COLO668 (cell line): ENCODE data around the gene CYP2A7.
"Not testable (repeated sequence)": the region's sequence is repeated elsewhere in the genome, so short reads cannot be mapped to it uniquely, and the experiment has no call there.

Experiments
- DNase-seq: peaks from one replicate; lab custom pipeline; 2025; ENCODE audit not compliant: unreplicated experiment; lab: John Stamatoyannopoulos, UW

Gene CYP2A7, protein sequence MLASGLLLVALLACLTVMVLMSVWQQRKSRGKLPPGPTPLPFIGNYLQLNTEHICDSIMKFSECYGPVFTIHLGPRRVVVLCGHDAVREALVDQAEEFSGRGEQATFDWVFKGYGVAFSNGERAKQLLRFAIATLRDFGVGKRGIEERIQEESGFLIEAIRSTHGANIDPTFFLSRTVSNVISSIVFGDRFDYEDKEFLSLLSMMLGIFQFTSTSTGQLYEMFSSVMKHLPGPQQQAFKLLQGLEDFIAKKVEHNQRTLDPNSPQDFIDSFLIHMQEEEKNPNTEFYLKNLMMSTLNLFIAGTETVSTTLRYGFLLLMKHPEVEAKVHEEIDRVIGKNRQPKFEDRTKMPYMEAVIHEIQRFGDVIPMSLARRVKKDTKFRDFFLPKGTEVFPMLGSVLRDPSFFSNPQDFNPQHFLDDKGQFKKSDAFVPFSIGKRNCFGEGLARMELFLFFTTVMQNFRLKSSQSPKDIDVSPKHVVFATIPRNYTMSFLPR

DNA sequence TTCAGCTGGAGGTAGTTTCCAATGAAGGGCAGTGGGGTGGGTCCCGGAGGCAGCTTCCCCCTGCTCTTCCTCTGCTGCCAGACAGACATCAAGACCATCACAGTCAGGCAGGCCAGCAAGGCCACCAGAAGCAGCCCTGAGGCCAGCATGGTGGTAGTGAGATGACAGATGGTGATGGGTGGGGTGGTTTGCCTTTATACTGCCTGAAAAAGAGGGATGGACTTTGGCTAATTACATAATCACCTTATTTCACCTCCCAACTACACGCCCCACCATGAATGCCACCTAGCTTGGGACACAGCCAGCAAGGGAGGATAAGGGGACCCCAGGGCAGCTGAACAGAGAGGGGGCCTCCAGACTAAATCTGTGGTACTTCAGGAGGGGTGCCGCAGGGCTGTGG lies at the start of gene CYP2A7:
CYP2A7 (minus strand) TSS at position 170 of the 400 bp plus-strand sequence; CDS start at position 149, 21 bp downstream.
- DNase-seq = not testable (repeated sequence)

DNA sequence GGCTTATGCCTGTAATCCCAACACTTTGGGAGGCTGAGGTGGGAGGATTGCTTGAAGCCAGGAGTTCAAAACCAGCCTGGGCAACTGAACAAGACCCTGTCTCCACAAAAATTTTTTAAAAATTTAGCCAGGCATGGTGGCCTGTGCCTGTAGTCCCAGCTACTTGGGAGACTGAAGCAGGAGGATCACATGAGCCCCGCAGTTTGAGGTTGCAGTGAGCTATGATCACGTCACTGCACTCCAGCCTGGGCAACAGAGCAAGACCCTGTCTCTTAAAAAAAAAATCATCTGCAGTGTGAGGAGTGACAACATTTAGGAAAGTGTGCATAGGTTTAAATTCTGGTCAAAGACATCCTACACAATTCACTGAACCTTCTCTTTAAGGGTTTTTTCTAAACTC lies 48.8 kb upstream of the CYP2A7 start:
- DNase-seq = not testable (repeated sequence)

DNA sequence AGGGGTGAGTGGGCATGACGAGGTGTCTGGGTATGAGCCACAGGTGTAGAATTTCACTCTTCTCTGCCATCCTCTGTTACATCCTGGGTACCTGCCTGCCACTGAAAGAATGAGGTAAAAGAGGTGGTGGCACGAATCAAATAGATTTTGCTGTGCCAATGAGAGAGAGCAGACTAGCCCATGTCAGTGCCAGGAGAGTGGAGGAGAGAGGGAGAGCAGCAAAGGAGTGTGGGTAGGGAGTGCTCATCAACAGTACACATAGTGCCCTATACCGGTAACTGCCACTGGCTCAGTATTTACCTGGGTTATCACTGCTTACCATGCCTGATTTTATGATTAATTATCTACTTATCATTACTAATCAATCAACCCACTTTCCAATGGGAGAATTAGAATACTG lies 47.9 kb upstream of the CYP2A7 start:
- DNase-seq = not testable (repeated sequence)

DNA sequence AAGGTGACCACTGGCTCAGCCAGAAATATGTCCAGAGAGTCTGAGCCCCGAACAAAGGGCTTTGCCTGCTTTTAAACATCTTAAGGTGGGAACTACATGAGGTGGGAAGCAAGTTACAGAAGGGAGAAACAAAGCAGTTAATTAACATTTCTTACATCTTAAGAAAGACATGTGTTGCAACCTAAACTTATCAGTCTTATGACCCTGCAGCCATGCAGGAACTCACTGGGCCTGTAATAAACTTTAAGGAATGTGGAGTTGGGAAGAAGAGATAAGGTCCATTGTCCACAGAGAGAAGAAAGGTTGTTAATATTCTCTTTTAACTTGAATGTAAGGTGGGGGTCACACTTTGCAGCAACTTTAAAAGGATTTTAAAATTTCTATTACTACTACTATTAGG lies 46.8 kb upstream of the CYP2A7 start:
- DNase-seq = no peak

DNA sequence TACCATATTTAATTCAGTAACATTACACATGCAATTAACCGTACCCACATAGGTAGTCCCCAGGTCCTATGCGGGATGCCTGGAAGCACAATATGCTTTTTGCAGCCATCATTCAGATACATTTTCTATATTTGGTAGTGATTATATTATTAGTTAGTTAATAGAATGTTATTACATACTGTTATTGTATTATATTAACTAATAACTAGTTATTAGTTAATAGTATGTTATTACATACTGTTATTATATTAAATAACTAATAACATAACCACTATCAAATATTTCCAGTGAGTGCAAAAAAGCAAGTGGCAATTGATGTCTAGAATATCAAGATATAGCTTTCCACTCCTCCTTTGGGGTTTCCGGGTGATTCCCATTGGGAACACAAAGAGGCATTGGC lies 45.5 kb upstream of the CYP2A7 start:
- DNase-seq = no peak

DNA sequence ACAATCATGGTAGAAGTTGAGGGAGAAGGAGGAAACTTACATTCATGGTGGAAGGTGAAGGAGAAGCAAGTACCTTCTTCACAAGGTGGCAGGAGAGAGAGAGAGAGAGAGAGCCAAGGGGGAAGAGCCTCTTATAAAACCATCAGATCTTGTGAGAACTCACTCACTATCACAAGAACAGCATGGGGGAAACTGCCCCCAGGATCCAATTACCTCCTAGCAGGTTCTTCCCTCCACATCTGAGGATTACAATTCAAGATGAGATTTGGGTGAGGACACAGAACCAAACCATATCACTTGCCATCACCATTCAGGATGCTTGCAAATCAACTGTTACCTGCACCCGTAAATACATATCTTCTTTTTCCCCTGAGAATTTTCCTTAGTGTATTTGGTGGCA lies 44.2 kb upstream of the CYP2A7 start:
- not testable (repeated sequence) for DNase-seq

DNA sequence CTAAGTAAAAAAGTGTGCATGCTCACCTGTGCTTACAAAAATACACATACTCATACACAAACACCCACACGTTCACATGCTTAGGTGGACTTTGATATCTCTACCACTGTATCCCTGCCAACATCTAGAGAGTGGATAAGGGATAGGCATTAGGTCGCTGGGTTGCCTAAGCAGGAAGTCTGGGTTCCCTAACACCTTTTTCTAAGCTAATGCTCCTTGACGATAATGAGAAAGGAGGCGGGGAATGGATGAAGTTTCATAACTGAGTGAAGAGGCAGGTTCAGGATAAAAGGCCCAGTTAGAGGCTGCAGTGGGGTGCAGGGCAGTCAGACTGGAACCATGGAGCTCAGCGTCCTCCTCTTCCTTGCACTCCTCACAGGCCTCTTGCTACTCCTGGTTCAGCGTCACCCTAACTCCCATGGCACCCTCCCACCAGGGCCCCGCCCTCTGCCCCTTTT lies 41.9 kb upstream of the CYP2A7 start:
- DNase-seq = no peak

DNA sequence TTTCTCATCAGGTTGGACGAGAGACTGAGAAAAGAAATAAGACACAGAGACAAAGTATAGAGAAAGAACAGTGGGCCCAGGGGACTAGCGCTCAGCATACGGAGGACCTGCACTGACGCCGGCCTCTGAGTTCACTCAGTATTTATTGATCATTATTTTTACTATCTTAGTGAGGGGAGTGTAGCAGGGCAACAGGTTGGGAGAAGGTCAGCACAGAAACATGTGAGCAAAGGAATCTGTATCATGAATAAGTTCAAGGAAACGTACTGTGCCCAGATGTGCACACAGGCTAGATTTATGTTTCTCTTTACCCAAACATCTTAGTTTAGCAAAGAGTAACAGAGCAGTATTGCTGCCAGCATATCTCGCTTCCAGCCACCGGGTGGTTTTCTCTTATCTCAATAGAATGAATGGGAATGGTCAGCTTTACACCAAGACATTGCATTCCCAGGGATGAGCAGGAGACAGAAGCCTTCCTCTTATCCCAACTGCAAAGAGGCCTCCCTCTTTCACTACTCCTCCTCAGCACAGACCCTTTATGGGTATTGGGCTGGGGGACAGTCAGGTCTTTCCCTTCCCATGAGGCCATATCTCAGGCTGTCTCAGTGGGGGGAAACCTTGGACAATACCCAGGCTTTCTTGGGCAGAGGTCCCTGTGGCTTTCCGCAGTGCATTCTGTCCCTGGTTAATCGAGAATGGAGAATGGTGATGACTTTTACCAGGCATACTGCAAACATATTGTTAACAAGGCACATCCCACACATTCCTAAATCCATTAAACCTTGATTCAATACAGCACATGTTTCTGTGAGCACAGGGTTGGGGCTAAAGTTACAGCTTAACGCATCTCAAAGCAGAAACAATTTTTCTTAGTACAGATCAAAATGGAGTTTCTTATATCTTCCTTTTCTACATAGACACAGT lies 40.5 kb upstream of the CYP2A7 start:
- not testable (repeated sequence) for DNase-seq

DNA sequence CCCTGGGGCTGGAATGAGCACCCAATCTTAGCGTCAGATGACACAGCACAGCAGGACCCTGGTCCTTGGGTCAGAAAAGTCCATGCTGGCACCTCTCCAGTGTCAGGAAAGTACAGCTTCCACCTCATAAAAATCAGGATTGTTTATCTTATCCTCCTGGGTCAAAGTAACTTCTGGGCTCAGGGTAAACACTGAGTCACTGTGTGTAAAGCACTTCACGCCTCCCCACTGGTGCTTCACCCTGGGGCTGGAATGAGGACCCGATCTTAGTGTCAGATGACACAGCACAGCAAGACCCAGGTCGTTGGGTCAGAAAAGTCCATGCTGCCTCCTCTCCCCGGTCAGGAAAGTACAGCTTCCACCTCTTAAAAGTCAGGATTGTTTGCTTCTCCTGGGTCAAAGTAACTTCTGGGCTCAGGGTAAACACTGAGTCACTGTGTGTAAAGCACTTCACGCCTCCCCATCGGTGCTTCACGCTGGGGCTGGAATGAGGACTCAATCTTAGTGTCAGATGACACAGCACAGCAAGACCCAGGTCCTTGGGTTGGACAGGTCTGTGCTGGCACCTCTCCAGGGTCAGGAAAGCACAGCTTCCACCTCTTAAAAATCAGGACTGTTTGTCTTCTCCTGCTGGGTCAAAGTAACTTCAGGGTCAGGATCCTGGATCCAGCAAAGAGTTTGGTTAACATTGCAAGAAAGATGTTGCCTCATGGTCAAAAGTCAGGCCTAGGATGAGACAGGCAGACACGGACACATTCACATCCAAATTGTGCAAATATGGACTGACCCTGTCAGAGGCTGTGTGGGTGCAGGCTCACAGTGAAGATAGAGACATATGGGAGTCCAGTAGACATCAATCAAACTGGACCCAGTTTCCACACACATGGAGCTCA lies 39.2 kb upstream of the CYP2A7 start:
- DNase-seq = peak; percentile 72

DNA sequence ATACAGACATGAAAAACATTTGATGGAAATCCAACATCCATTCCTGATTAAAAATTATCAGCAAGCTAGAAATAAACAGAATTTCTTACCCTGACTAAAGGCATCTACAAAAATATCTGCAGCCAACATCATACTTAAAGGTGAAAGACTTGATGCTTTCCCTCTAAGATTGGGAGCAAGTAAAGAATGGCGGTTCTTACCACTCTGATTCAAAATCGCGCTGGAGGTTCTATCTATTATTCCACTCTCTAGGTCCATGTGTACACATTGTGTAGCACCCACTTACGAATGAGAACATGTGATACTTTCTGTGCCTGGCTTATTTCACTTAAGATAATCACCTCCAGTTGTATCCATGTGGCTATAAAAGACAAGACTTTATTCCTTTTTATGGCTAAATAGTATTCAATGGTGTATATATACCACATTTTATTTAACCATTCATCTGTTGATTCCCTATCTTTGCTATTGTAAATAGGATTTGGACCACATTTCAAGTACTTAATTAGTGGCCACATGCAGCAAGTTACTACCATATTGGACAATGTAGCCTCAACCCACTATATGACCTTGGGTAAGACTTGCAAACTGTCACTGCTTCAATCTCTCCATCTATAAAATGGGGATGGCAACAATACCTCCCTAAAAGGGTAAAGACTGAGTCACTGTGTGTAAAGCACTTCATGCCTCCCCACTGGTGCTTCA lies 38.4 kb upstream of the CYP2A7 start:
- no peak for DNase-seq

DNA sequence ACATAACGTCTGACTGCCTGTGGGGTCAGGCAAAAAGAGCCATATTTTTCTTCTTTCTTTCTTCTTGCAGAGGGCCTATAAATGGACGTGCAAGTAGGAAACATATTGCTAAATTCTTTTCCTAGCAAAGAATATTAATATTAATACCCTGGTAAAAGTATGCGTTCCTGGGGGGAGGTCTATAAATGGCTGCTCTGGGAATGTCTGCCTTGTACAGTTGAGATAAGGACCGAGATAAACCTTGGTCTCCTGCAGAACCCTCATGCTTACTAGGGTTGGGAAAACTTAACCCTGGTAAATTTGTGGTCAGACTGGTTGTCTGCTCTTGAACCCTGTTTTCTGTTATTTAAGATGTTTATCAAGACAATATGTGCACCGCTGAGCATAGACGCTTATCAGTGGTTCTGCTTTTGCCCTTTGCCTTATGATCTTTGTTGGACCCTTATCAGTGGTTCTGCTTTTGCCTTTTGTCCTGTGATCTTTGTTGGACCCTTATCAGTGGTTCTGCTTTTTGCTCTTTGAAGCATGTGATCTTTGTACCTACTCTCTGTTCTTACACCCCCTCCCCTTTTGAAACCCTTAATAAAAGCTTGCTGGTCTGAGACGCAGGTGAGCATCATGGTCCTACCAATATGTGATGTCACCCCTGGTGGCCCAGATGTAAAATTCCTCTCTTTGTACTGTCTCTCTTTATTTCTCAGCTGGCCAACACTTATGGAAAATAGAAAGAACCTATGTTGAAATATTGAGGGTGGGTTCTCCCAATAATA lies 37.7 kb upstream of the CYP2A7 start:
- DNase-seq = not testable (repeated sequence)

DNA sequence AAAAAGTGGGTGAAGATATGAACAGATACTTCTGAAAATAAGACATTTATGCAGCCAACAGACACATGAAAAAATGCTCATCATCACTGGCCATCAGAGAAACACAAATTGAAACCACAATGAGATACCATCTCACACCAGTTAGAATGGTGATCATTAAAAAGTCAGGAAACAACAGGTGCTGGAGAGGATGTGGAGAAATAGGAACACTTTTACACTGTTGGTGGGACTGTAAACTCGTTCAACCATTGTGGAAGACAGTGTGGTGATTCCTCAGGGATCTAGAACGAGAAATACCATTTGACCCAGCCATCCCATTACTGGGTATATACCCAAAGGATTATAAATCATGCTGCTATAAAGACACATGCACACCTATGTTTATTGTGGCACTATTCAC lies 36.3 kb upstream of the CYP2A7 start:
- DNase-seq = not testable (repeated sequence)

DNA sequence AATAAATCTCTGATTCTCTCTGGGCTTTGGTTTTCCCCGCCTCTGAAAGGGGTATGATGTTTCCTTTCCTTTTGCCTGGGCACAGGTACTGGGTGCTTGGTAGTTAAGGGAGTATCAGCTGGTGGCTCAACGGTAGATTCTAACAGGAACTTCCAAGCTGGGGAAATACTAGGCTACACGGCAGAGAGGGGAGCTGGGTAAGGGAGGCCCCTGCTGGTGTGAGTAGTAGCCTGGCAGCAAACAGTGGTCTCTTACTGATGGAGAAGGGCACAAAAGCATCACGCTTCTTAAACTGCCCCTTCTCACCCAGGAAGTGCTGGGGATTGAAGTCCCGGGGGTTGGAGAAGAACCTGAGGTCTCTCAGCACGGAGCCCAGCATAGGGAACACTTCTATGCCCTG lies 26.9 kb upstream of the CYP2A7 start:
- DNase-seq = no peak

DNA sequence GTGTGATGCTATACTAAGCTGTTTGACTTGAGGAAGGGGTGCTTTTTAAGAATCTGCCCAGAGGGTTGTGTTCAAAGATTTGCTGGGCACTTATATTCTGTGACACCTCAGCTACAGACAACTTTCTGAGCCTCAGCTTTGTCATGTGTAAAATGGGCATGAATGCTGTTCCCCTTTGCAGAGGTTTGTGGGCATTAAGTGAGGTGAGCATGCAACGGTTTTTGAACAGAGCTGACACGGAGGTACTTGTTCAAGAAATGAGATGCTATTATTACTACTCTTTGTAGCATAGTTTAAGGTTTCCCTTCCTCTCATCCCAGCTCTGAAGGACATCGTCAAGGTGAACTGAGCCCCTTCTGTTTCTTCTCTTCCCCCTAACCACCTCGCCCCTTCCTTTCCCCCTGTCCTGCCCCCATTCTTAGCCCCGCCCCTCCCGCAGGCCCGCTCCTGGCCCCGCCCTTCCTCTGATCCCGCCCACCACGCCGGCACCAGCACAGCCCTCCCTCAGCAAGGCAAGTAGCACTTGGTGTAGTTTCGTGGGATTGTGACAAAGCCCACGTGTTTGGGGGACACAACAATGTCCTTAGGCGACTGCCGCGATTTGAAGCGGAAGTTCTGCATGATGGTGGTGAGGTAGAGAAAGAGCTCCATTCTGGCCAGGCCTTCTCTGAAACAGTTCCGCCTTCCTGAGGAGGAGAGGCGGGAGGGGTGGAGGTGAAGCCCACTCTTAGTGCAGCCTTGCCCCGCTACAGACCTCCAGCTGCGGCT lies 26.1 kb upstream of the CYP2A7 start:
- no peak for DNase-seq

DNA sequence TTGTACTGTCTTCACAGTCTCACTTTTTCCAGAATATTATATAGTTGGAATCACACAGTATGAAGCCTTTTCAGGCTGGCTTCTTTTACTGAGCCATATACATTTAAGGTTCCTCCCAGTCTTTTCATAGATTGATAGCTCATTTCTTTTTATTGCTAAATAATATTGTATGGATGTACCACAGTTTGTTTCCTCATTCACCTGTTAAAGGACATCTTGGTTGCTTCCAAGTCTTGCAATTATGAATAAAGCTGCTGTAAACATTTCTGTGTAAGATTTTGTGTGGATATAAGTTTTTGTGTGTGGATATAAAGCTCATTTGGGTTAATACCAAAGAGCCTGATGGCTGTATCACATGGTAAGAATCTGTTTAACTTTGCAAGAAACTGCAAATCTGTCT lies 24.5 kb upstream of the CYP2A7 start:
- DNase-seq = no peak

DNA sequence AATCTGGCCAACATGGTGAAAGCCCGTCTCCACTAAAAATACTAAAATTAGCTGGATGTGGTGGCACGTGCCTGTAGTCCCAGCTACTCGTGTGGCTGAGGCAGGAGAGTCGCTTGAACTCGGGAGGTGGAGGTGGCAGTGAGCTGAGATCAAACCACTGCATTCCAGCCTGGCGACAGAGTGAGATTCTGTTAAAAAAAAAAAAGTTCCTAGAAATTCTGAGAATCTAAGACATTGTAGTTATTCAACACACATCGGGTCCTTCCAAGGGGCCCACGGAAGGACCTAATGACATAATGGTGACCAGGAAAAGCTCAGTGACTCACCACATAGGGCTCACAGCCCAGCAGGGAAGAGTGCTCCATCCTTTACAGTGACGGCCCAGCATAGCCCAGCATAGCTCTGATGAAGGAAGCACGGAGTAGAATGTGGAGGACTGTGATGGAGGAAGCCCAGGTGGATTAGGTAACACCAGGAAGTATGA lies 22.7 kb upstream of the CYP2A7 start:
- DNase-seq = not testable (repeated sequence)

DNA sequence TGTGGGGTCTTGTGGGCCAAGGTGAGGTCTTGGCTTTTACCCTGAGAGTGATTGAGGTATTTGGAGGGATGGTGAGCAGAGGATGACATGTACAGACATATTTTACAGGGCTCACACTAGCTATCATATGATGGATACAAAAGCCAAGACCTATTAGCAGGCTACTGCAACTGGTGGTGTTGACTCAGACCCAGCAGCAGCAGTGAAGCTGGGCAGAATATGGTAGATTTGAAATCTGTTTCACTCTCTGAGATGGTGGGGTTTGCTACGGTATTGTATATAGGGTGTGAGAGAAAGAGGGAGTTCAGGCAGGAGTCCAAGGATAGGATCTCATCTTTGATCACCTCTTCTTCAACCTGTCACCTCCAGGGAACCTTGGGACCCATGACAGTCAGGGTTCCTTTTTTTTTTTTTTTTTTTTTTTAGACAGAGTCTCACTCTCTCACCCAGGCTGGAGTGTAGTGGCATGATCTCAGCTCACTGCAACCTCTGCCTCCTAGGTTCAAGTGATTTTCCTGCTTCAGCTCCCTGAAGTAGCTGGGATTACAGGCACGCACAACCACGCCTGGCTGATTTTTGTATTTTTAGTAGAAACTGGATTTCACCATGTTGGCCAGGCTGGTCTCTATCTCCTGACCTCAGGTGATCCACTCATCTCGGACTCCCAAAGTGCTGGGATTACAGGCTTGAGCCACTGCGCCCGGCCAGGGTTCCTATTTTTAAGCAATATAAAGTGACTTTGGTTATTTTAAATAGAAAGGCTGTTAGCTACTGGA lies 20.1 kb upstream of the CYP2A7 start:
- not testable (repeated sequence) for DNase-seq

DNA sequence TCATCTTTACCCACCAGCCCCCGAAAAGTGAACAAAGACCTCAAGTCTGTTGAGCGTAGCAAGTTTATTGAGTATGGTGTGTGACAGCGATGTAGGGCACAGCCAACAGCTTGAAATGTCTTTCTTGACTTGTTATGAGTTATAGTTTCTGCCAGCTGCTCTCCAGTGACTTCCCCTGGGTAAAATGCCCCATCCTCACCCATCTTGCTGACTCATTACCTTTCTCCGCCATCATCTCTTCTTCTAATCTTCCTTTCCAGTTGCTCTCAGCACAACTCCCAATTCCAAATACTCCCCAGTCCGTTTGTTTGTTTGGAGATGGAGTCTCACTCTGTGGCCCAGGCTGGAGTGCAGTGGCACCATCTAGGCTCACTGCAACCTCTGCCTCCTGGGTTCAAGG lies 18.5 kb upstream of the CYP2A7 start:
- DNase-seq = not testable (repeated sequence)
